Anterior cingulate cortex (tissue), 58 donors: ENCODE measurements around the gene ACOX2.

ENCODE experiments used
- DNase-seq, 58 donors: peaks; one replicate each; lab custom pipeline; 2025; lab: John Stamatoyannopoulos, UW

Gene ACOX2

GRCh38 chr3:58536501-58537411 is at the start of gene ACOX2:
ACOX2 (minus strand) TSS chr3:58537190; CDS start chr3:58535106, 2,084 bp downstream.
- DNase-seq: peak in 7 of 58 donors; percentile 10 to 34 (median 15)

GRCh38 chr3:58585994-58586393 is 49.0 kb upstream of the ACOX2 start:
- DNase-seq: peak in 10 of 58 donors; percentile 7 to 40 (median 24)

GRCh38 chr3:58585005-58585786 is 48.2 kb upstream of the ACOX2 start:
- DNase-seq: peak; percentile 18 to 87 (median 66)

- DNase-seq: no peak
These were observed 47.7 kb upstream of the ACOX2 start for GRCh38 chr3:58584690-58585004.

GRCh38 chr3:58581328-58582091 is 44.5 kb upstream of the ACOX2 start:
- peak in 37 of 58 donors; percentile 14 to 87 (median 48) for DNase-seq

- DNase-seq: no peak
These were observed 43.9 kb upstream of the ACOX2 start for GRCh38 chr3:58580826-58581327.

- DNase-seq: no peak
These were observed 41.9 kb upstream of the ACOX2 start for GRCh38 chr3:58578873-58579272.

GRCh38 chr3:58577269-58577821 is 40.4 kb upstream of the ACOX2 start, which contains the start of gene FAM107A:
FAM107A (minus strand) TSS chr3:58577391; CDS start chr3:58569860, 7,531 bp downstream.
- DNase-seq: peak in 52 of 58 donors; percentile 18 to 88 (median 62)

GRCh38 chr3:58576716-58577115 is 39.7 kb upstream of the ACOX2 start:
- no peak for DNase-seq

- DNase-seq: peak in 20 of 58 donors; percentile 9 to 64 (median 27)
These were observed 39.1 kb upstream of the ACOX2 start for GRCh38 chr3:58575971-58576652.

- peak in 4 of 58 donors; percentile 7 to 14 (median 10) for DNase-seq
These were observed 37.7 kb upstream of the ACOX2 start for GRCh38 chr3:58574682-58575081.

- DNase-seq: no peak
These were observed 37.1 kb upstream of the ACOX2 start for GRCh38 chr3:58574106-58574505.

- peak in 3 of 58 donors; percentile 13 to 28 (median 18) for DNase-seq
These were observed 36.6 kb upstream of the ACOX2 start for GRCh38 chr3:58573640-58574039.

- DNase-seq: no peak
These were observed 35.7 kb upstream of the ACOX2 start for GRCh38 chr3:58572634-58573230.

- DNase-seq: no peak
These were observed 35.1 kb upstream of the ACOX2 start for GRCh38 chr3:58572013-58572633.

- no peak for DNase-seq
These were observed 33.9 kb upstream of the ACOX2 start for GRCh38 chr3:58570851-58571250.

- DNase-seq: no peak
These were observed 32.5 kb upstream of the ACOX2 start for GRCh38 chr3:58569287-58570001.
